ENCODE data around the gene FOXL2.

The FOXL2 gene

GRCh38 chr3:138948371-138949001, 1.5 kb upstream of the FOXL2 start:
- H3K4me3 ChIP-seq (replicated peaks in 1 of 2; ENCODE audit: low read depth in 2 of 2, low read length in 2 of 2), result no peak overlapping the region
- no peak for DNase-seq (ENCODE audit: low read depth in 2 of 2)
- no peak for TF ChIP-seq CTCF (IDR thresholded peaks at IDR 0.05; ENCODE audit: low read depth, low read length)

GRCh38 chr3:138947495-138948121, 671 bp upstream of the FOXL2 start:
- DNase-seq (ENCODE audit: low read depth in 2 of 2), result no peak
- H3K4me3 ChIP-seq (replicated peaks in 1 of 2; ENCODE audit: low read depth in 2 of 2, low read length in 2 of 2), result peak overlapping the region in 1 of 2 donors; percentile 42
- no peak for TF ChIP-seq CTCF (IDR thresholded peaks at IDR 0.05; ENCODE audit: low read depth, low read length)

GRCh38 chr3:138945709-138946662, 951 bp downstream of the FOXL2 start:
- DNase-seq (ENCODE audit: low read depth in 2 of 2), result peak in 1 of 2 donors; percentile 42
- peak; percentile 18 for TF ChIP-seq CTCF (IDR thresholded peaks at IDR 0.05; ENCODE audit: low read depth, low read length)
- peak overlapping the region in 1 of 2 donors; percentile 48 for H3K4me3 ChIP-seq (replicated peaks in 1 of 2; ENCODE audit: low read depth in 2 of 2, low read length in 2 of 2)

GRCh38 chr3:138944929-138945708, 1.8 kb downstream of the FOXL2 start:
- TF ChIP-seq CTCF (IDR thresholded peaks at IDR 0.05; ENCODE audit: low read depth, low read length), result no peak
- no peak for DNase-seq (ENCODE audit: low read depth in 2 of 2)
- no peak overlapping the region for H3K4me3 ChIP-seq (replicated peaks in 1 of 2; ENCODE audit: low read depth in 2 of 2, low read length in 2 of 2)

- TF ChIP-seq CTCF (IDR thresholded peaks at IDR 0.05; ENCODE audit: low read depth, low read length), result no peak
- DNase-seq (ENCODE audit: low read depth in 2 of 2), result no peak
- no peak overlapping the region for H3K4me3 ChIP-seq (replicated peaks in 1 of 2; ENCODE audit: low read depth in 2 of 2, low read length in 2 of 2)
Measured at GRCh38 chr3:138944654-138944928, 2.3 kb downstream of the FOXL2 start.
